Measurements from ENCODE around the gene SULF2.
"Not testable (repeated sequence)": the region's sequence is repeated elsewhere in the genome, so short reads cannot be mapped to it uniquely, and the experiment has no call there.

Gene SULF2
- long read RNA-seq, result 0 reads

DNA sequence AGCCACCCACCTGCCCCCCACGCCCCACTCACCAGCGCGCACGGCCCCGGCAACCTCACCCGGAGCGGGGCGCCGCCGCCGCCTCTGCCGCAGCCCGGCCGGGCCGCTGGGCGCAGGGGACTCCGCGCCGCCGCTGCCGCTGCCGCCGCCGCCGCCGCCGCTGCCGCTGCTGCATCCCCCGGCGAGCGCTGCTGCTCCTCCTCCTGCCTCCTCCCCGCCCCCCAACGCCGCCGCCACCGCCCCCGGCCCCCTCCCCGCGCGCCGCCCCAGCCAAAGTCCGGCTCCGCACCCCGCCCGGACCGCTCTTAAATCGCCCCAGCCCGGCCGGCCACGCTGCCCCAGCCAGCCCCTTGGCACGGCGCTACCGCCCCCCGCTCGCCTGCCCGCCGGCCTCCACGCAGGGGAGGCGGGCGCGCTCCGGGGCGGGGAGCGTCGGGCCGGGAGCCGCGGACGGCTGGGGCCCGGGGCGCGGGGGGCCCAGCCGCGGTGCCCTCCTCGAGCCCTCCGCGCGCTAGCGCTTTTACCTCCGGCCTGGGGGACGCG, at the start of gene SULF2:
Gene SULF2, minus strand, starts transcription at position 171 of the 543 bp plus-strand sequence. CDS start 28,118 bp downstream, outside the sequence.
- TF ChIP-seq GABPA (IDR thresholded peaks at IDR 0.05; ENCODE audit: low read depth) (no peak), SPI1 (IDR thresholded peaks at IDR 0.05; ENCODE audit: borderline replicate concordance, low read depth) (no peak), CTCF (IDR thresholded peaks at IDR 0.05; ENCODE audit: insufficient read depth, low read length) (no peak), POLR2AphosphoS5 (IDR thresholded peaks at IDR 0.05; ENCODE audit: low read depth) (no peak)
- TF ChIP-seq, protein P1, sequence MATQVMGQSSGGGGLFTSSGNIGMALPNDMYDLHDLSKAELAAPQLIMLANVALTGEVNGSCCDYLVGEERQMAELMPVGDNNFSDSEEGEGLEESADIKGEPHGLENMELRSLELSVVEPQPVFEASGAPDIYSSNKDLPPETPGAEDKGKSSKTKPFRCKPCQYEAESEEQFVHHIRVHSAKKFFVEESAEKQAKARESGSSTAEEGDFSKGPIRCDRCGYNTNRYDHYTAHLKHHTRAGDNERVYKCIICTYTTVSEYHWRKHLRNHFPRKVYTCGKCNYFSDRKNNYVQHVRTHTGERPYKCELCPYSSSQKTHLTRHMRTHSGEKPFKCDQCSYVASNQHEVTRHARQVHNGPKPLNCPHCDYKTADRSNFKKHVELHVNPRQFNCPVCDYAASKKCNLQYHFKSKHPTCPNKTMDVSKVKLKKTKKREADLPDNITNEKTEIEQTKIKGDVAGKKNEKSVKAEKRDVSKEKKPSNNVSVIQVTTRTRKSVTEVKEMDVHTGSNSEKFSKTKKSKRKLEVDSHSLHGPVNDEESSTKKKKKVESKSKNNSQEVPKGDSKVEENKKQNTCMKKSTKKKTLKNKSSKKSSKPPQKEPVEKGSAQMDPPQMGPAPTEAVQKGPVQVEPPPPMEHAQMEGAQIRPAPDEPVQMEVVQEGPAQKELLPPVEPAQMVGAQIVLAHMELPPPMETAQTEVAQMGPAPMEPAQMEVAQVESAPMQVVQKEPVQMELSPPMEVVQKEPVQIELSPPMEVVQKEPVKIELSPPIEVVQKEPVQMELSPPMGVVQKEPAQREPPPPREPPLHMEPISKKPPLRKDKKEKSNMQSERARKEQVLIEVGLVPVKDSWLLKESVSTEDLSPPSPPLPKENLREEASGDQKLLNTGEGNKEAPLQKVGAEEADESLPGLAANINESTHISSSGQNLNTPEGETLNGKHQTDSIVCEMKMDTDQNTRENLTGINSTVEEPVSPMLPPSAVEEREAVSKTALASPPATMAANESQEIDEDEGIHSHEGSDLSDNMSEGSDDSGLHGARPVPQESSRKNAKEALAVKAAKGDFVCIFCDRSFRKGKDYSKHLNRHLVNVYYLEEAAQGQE (IDR thresholded peaks at IDR 0.05; ENCODE audit: insufficient replicate concordance, low read depth), result no peak
- Histone ChIP-seq H3K27ac (replicated peaks) (no peak within 1 kb of the TSS), H3K4me3 (replicated peaks; ENCODE audit: insufficient read depth, low read length) (peak within 1 kb of the TSS; percentile 63), H3K27me3 (ENCODE audit: insufficient read depth, poor library complexity, severe bottlenecking) (peaks cover 35% of the 10 kb centered on the region)
- DNase-seq (ENCODE audit: low read depth in 1 of 2, low spot score in 1 of 2), result no peak

- H3K27ac ChIP-seq (replicated peaks); H3K4me3 ChIP-seq (replicated peaks; ENCODE audit: insufficient read depth, low read length); H3K27me3 ChIP-seq (ENCODE audit: insufficient read depth, poor library complexity, severe bottlenecking); DNase-seq (ENCODE audit: low read depth in 1 of 2, low spot score in 1 of 2): not testable (repeated sequence)
These were observed 46.4 kb upstream of the SULF2 start for GRCh38 chr20:47831675-47832074.

- not testable (repeated sequence) for DNase-seq (ENCODE audit: low read depth in 1 of 2, low spot score in 1 of 2); H3K27ac ChIP-seq (replicated peaks); H3K27me3 ChIP-seq (ENCODE audit: insufficient read depth, poor library complexity, severe bottlenecking); H3K4me3 ChIP-seq (replicated peaks; ENCODE audit: insufficient read depth, low read length)
These were observed 41.4 kb upstream of the SULF2 start for GRCh38 chr20:47826716-47827115.

DNA sequence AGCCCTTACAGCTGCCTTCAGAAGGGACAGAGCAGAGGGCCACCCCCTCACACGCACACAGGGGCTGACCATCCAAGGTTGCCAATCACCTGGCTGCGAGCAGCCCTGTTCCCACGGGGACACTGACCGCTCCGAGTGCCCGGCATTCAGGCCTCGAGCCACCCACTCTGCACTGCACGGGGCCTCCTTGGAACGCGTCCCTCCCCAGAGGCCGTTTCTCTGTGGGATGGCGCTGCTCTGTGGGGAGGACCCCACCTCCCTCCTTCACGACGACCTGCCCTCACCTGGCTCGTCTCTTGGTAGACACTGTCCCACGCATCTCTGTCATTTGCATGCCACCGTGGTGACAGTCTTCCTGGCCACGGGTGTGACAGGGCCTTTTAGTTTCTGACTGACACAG, 40.7 kb upstream of the SULF2 start:
- DNase-seq (ENCODE audit: low read depth in 1 of 2, low spot score in 1 of 2); H3K27me3 ChIP-seq (ENCODE audit: insufficient read depth, poor library complexity, severe bottlenecking); H3K4me3 ChIP-seq (replicated peaks; ENCODE audit: insufficient read depth, low read length); H3K27ac ChIP-seq (replicated peaks): not testable (repeated sequence)

DNA sequence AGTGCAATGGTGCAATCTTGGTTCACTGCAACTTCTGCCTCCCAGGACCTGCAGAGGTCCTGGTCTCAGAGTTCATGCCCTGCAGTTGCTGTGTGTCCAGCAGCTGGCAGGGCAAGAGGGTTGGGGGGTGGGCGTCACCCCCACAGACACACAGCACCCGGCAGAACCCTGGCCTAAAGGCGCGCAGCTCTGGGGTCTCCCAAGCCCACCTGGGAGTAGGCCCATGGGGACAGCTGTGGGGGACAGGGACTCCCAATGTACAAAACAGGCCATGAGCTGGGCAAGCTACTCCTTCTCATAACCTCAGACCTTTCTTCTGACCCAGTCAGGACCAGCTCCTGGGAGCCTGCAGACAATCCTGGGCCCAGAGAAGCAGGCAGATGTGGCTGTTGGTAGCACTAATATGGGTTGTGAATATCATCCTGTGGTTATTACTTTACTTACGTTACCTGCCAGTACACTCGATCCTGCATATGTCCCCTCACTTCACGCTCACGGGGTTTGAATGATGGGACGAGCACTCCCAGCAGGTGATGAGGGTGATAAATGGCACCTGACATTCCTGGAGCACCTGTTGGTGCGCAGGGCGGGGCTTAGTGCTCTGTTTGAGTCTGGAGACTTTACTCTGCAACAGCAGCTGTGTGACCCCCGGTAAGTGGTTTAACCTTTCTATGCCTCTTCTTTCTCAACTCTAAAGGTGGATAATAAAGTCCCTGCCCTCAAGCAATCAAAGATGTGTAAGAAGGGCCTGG, 39.9 kb upstream of the SULF2 start:
- no peak for TF ChIP-seq CTCF (IDR thresholded peaks at IDR 0.05; ENCODE audit: insufficient read depth, low read length)
- TF ChIP-seq, protein P1 (IDR thresholded peaks at IDR 0.05; ENCODE audit: insufficient replicate concordance, low read depth), result no peak
- Histone ChIP-seq H3K4me3 (replicated peaks; ENCODE audit: insufficient read depth, low read length) (no peak overlapping the region), H3K27me3 (ENCODE audit: insufficient read depth, poor library complexity, severe bottlenecking) (no peaks in the 10 kb centered on the region), H3K27ac (replicated peaks) (no peak overlapping the region)
- no peak for DNase-seq (ENCODE audit: low read depth in 1 of 2, low spot score in 1 of 2)

DNA sequence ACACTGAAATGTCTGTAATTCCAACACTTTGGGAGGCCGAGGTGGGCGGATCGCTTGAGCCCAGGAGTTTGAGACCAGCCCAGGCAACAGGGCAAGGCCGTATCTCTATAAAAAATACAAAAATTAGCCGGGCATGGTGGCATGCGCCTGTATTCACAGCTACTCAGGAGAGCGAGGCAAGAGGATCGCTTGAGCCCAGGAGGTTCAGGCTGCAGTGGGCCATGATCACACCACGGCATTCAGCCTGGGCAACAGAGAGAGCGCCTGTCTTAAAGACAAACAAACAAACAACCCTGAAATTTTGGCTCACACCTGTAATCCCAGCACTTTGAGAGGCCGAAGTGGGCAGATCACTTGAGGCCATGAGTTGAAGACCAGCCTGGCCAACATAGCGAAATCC, 38.7 kb upstream of the SULF2 start:
- not testable (repeated sequence) for H3K4me3 ChIP-seq (replicated peaks; ENCODE audit: insufficient read depth, low read length); H3K27ac ChIP-seq (replicated peaks); H3K27me3 ChIP-seq (ENCODE audit: insufficient read depth, poor library complexity, severe bottlenecking); DNase-seq (ENCODE audit: low read depth in 1 of 2, low spot score in 1 of 2)
